ENCODE results near the gene DCTN1. TPM values are rescaled to one million over a fixed set of nuclear protein-coding genes. Genes with fewer than 3 reads are reported as not detected.

Gene DCTN1
- total RNA-seq, 1 experiment from 2014 or later = 67.8 TPM

DNA sequence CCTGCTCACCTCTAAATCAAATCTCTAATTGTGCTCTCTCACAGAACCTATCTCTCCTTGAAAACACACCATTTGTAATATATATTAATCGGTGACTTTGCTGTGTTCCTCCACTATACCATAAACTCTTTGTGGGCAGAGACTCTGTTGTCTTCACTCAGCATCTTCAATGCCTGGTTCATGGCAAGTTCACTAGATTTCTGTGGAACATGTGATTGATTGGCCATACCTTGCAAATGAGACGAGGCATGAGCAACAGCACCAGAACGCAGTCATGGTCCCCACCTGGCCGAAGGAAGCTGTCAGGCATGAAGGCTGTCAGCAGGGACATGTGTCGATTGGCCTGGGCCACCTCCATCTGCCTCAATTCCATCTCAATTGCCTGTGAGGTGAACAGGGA, 11.6 kb downstream of the DCTN1 start:
- DNase-seq = no peak
- Histone ChIP-seq H2AFZ (ENCODE audit: low read length) (no peak overlapping the region), H3K4me3 (ENCODE audit: low read length) (no peak overlapping the region), H3K79me2 (ENCODE audit: low read length) (no peaks in the 10 kb centered on the region), H3K4me1 (ENCODE audit: insufficient read depth, low read length) (no peaks in the 10 kb centered on the region), H3K4me2 (ENCODE audit: low read length) (no peak overlapping the region), H3K9me2 (replicated peaks; ENCODE audit: low read length) (no peaks in the 10 kb centered on the region), H4K20me1 (ENCODE audit: low read length) (no peaks in the 10 kb centered on the region), H3K36me3 (ENCODE audit: low read depth, low read length) (peaks cover 31% of the 10 kb centered on the region), H3K27ac (ENCODE audit: low read length) (no peak overlapping the region), H3F3A (ENCODE audit: low read length, unreplicated experiment) (no peaks in the 10 kb centered on the region), H3K9me3 (ENCODE audit: low read length) (no peaks in the 10 kb centered on the region), H3K27me3 (ENCODE audit: low read length) (no peaks in the 10 kb centered on the region), H3K9ac (ENCODE audit: low read length) (no peak overlapping the region)
- intact Hi-C loops (cut with micrococcal nuclease) = no loop called here
- POLR2A ChIA-PET (ENCODE audit: unreplicated experiment) = no interaction called here
- BruUV-seq (replicated peaks) = no TSS peak
- CTCF ChIA-PET = no interaction called here
- no peak for TF ChIP-seq EZH2 (IDR thresholded peaks at IDR 0.05; ENCODE audit: low read length, unreplicated experiment)
- TF ChIP-seq EZH2phosphoT487 (IDR thresholded peaks at IDR 0.05; ENCODE audit: borderline replicate concordance, low read length) = no peak
- TF ChIP-seq, protein P1, sequence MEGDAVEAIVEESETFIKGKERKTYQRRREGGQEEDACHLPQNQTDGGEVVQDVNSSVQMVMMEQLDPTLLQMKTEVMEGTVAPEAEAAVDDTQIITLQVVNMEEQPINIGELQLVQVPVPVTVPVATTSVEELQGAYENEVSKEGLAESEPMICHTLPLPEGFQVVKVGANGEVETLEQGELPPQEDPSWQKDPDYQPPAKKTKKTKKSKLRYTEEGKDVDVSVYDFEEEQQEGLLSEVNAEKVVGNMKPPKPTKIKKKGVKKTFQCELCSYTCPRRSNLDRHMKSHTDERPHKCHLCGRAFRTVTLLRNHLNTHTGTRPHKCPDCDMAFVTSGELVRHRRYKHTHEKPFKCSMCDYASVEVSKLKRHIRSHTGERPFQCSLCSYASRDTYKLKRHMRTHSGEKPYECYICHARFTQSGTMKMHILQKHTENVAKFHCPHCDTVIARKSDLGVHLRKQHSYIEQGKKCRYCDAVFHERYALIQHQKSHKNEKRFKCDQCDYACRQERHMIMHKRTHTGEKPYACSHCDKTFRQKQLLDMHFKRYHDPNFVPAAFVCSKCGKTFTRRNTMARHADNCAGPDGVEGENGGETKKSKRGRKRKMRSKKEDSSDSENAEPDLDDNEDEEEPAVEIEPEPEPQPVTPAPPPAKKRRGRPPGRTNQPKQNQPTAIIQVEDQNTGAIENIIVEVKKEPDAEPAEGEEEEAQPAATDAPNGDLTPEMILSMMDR (conservative IDR thresholded peaks at IDR 0.05; ENCODE audit: low read depth, low read length) = no peak
- no peak for ATAC-seq

DNA sequence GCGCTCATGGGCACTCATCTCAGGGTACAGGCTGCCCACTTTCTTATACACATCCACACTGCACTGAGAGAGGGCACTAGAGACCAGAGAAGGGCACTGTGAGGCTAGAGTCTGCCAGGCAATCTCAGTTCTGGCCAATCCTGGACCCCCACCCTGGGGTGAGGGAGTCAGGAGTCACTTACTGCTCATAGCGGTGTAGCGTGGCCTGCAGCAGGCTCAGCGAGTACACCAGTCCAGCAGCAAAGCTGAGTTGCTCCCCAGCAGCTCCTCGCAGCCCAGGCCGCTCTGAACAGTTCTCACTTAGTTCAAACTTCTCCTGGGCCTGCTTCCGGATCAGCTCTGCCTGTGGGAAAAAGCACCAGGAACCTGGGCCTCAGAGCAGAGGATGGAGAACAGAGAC, 12.3 kb downstream of the DCTN1 start:
- Histone ChIP-seq H3K27me3 (ENCODE audit: low read length) (no peaks in the 10 kb centered on the region), H3K4me2 (ENCODE audit: low read length) (no peak overlapping the region), H3K79me2 (ENCODE audit: low read length) (no peaks in the 10 kb centered on the region), H2AFZ (ENCODE audit: low read length) (no peak overlapping the region), H3K9ac (ENCODE audit: low read length) (no peak overlapping the region), H3K9me3 (ENCODE audit: low read length) (no peaks in the 10 kb centered on the region), H3K4me1 (ENCODE audit: insufficient read depth, low read length) (no peaks in the 10 kb centered on the region), H3F3A (ENCODE audit: low read length, unreplicated experiment) (no peaks in the 10 kb centered on the region), H3K27ac (ENCODE audit: low read length) (no peak overlapping the region), H3K4me3 (ENCODE audit: low read length) (no peak overlapping the region), H3K36me3 (ENCODE audit: low read depth, low read length) (peaks cover 31% of the 10 kb centered on the region), H3K9me2 (replicated peaks; ENCODE audit: low read length) (no peaks in the 10 kb centered on the region), H4K20me1 (ENCODE audit: low read length) (no peaks in the 10 kb centered on the region)
- ATAC-seq = no peak
- TF ChIP-seq, protein P1 (conservative IDR thresholded peaks at IDR 0.05; ENCODE audit: low read depth, low read length) = no peak
- TF ChIP-seq EZH2 (IDR thresholded peaks at IDR 0.05; ENCODE audit: low read length, unreplicated experiment) (no peak), EZH2phosphoT487 (IDR thresholded peaks at IDR 0.05; ENCODE audit: borderline replicate concordance, low read length) (no peak)
- ChIA-PET CTCF (no interaction called here), POLR2A (ENCODE audit: unreplicated experiment) (no interaction called here)
- no peak for DNase-seq
- intact Hi-C loops (cut with micrococcal nuclease) = no loop called here
- no TSS peak for BruUV-seq (replicated peaks)

DNA sequence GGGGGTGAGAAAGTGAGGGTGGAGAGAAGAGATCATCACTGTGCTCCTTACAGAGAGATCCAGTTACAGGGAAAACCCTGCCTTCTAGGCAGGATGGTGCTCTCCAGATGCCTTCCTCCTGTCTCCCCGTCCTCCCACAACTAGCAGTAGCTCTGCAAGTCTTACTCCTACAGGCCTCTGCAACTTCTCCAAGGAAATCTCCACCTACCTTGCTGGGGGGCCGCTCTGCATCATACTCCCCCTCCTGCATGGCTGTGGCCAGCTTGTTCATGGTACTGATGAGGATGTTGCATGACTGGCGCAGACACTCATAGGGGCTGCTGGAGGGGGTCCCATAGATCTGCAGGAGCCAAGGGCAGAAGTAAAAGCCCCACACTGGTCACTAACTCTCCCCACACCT, 14.1 kb downstream of the DCTN1 start:
- TSS peak; percentile 35 for BruUV-seq (replicated peaks)
- CTCF ChIA-PET = no interaction called here

More for the DNA sequence above, 14.1 kb downstream of the DCTN1 start:
- Histone ChIP-seq H3K9ac (ENCODE audit: low read length) (no peak overlapping the region), H3K4me2 (ENCODE audit: low read length) (no peak overlapping the region), H3K27me3 (ENCODE audit: low read length) (no peaks in the 10 kb centered on the region), H3K4me3 (ENCODE audit: low read length) (no peak overlapping the region), H3K9me2 (replicated peaks; ENCODE audit: low read length) (no peaks in the 10 kb centered on the region), H3K36me3 (ENCODE audit: low read depth, low read length) (peaks cover 39% of the 10 kb centered on the region), H3K27ac (ENCODE audit: low read length) (no peak overlapping the region), H3K79me2 (ENCODE audit: low read length) (no peaks in the 10 kb centered on the region), H2AFZ (ENCODE audit: low read length) (no peak overlapping the region), H4K20me1 (ENCODE audit: low read length) (no peaks in the 10 kb centered on the region), H3K4me1 (ENCODE audit: insufficient read depth, low read length) (no peaks in the 10 kb centered on the region), H3K9me3 (ENCODE audit: low read length) (no peaks in the 10 kb centered on the region), H3F3A (ENCODE audit: low read length, unreplicated experiment) (no peaks in the 10 kb centered on the region)
- ATAC-seq = no peak
- no peak for DNase-seq
- TF ChIP-seq, protein P1 (conservative IDR thresholded peaks at IDR 0.05; ENCODE audit: low read depth, low read length) = no peak
- TF ChIP-seq EZH2phosphoT487 (IDR thresholded peaks at IDR 0.05; ENCODE audit: borderline replicate concordance, low read length) (no peak), EZH2 (IDR thresholded peaks at IDR 0.05; ENCODE audit: low read length, unreplicated experiment) (no peak)
- intact Hi-C loops (cut with micrococcal nuclease) = no loop called here
- POLR2A ChIA-PET (ENCODE audit: unreplicated experiment) = no interaction called here

Data from PC-3 (cell line).